ENCODE data around the gene NTM. TPM values are rescaled to one million over a fixed set of nuclear protein-coding genes. Genes with fewer than 3 reads are reported as not detected.

Gene NTM
- polyA plus RNA-seq, 1 donor from 2014 or later: 39.4 TPM

- Histone ChIP-seq H3K79me2 (replicated peaks; ENCODE audit: insufficient read depth, low read length) (no peaks in the 10 kb centered on the region), H2AFZ (ENCODE audit: low read depth, low read length) (no peak overlapping the region)
These were observed 694.7 kb downstream of the NTM start for GRCh38 chr11:132064987-132065620.

GRCh38 chr11:132068556-132068955 is 698.1 kb downstream of the NTM start:
- no peaks in the 10 kb centered on the region for H3F3A ChIP-seq (ENCODE audit: insufficient read depth, low read length, poor library complexity, severe bottlenecking)
- no peak overlapping the region for H2AFZ ChIP-seq (ENCODE audit: low read depth, low read length)
- H3K36me3 ChIP-seq (ENCODE audit: insufficient read depth, low read length): no peaks in the 10 kb centered on the region
- no peak for TF ChIP-seq EP300 (conservative IDR thresholded peaks at IDR 0.05; ENCODE audit: poor library complexity, severe bottlenecking)
- TF ChIP-seq REST (IDR thresholded peaks at IDR 0.05; ENCODE audit: borderline replicate concordance): no peak
- TF ChIP-seq CTCF (IDR thresholded peaks at IDR 0.05; ENCODE audit: poor library complexity, severe bottlenecking): no peak
- no peak for TF ChIP-seq RAD21 (conservative IDR thresholded peaks at IDR 0.05)
- TF ChIP-seq POLR2AphosphoS5 (IDR thresholded peaks at IDR 0.05): no peak

More at GRCh38 chr11:132064987-132065620, 694.7 kb downstream of the NTM start:
- no peak overlapping the region for H3K9ac ChIP-seq (ENCODE audit: low read length)
- no peaks in the 10 kb centered on the region for H3K9me3 ChIP-seq (ENCODE audit: low read length)
- no peaks in the 10 kb centered on the region for H3K27me3 ChIP-seq (ENCODE audit: insufficient read depth, low read depth, low read length)
- H3K36me3 ChIP-seq (ENCODE audit: insufficient read depth, low read length): no peaks in the 10 kb centered on the region
- H3K4me3 ChIP-seq (ENCODE audit: low read length): no peak overlapping the region
- H3K9me2 ChIP-seq (ENCODE audit: insufficient read depth, low read length): no peaks in the 10 kb centered on the region
- TF ChIP-seq EZH2 (IDR thresholded peaks at IDR 0.05; ENCODE audit: borderline replicate concordance, insufficient read depth, low read length, poor library complexity, severe bottlenecking) (no peak), RAD21 (conservative IDR thresholded peaks at IDR 0.05) (no peak), MXI1 (conservative IDR thresholded peaks at IDR 0.05; ENCODE audit: poor library complexity, severe bottlenecking) (no peak), CTCF (IDR thresholded peaks at IDR 0.05; ENCODE audit: poor library complexity, severe bottlenecking) (no peak), REST (IDR thresholded peaks at IDR 0.05; ENCODE audit: borderline replicate concordance) (no peak), SMC3 (conservative IDR thresholded peaks at IDR 0.05; ENCODE audit: poor library complexity) (no peak), TAF1 (IDR thresholded peaks at IDR 0.05; ENCODE audit: low read depth) (no peak), POLR2AphosphoS5 (IDR thresholded peaks at IDR 0.05) (no peak), EP300 (conservative IDR thresholded peaks at IDR 0.05; ENCODE audit: poor library complexity, severe bottlenecking) (no peak)
- no peaks in the 10 kb centered on the region for H4K20me1 ChIP-seq (ENCODE audit: insufficient read depth)
- H3F3A ChIP-seq (ENCODE audit: insufficient read depth, low read length, poor library complexity, severe bottlenecking): no peaks in the 10 kb centered on the region
- H3K27ac ChIP-seq (ENCODE audit: low read length): no peak overlapping the region
- no peak overlapping the region for H3K4me2 ChIP-seq (ENCODE audit: low read length)

More at GRCh38 chr11:132068556-132068955, 698.1 kb downstream of the NTM start:
- Histone ChIP-seq H3K79me2 (replicated peaks; ENCODE audit: insufficient read depth, low read length) (no peaks in the 10 kb centered on the region), H3K27ac (ENCODE audit: low read length) (no peak overlapping the region), H3K9me3 (ENCODE audit: low read length) (no peaks in the 10 kb centered on the region), H3K9ac (ENCODE audit: low read length) (no peak overlapping the region), H4K20me1 (ENCODE audit: insufficient read depth) (no peaks in the 10 kb centered on the region), H3K4me3 (ENCODE audit: low read length) (no peak overlapping the region), H3K9me2 (ENCODE audit: insufficient read depth, low read length) (no peaks in the 10 kb centered on the region), H3K27me3 (ENCODE audit: insufficient read depth, low read depth, low read length) (no peaks in the 10 kb centered on the region), H3K4me2 (ENCODE audit: low read length) (no peak overlapping the region)

All from neural cell (in vitro differentiated cells).